Measurements from ENCODE around the gene SWI5.
"Not testable (repeated sequence)": the region's sequence is repeated elsewhere in the genome, so short reads cannot be mapped to it uniquely, and the experiment has no call there.

SWI5 gene

DNA sequence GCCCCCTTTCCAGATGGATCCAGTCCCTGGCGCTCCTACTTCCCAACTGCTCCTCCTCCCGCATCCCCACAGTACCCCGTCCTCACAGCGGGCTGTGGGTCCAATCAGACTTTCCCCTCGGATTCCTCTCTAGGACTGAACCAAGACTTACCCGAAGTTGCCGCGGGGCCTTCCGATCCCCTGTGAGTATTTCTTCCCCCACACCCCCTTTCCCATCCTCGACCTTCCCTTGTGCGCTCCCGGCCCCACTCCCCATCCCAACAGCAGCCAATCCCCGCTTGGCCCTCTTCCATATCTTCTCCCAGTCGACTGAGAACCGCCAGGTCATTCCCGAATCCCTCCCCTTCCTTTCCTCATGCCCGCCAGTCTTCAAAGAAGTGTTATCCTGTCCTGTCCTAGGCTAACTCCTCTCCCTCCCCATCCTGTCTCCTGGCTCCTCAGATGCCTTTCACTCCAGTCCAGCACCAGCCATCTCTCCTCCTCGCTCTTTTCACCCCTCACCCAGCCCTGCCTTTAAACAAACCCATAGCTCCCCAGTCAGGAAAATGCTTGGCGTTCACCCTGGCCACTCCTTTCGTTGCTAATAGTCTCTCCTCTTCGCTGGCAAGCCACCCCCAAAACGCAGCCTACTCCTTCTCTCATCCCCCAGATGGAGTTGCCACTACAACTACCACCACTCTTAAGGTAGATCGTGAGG, 646 bp downstream of the SWI5 start:
- in situ Hi-C loops (cut with HindIII; ENCODE audit: low sequenced_read_pairs), result no loop called here

DNA sequence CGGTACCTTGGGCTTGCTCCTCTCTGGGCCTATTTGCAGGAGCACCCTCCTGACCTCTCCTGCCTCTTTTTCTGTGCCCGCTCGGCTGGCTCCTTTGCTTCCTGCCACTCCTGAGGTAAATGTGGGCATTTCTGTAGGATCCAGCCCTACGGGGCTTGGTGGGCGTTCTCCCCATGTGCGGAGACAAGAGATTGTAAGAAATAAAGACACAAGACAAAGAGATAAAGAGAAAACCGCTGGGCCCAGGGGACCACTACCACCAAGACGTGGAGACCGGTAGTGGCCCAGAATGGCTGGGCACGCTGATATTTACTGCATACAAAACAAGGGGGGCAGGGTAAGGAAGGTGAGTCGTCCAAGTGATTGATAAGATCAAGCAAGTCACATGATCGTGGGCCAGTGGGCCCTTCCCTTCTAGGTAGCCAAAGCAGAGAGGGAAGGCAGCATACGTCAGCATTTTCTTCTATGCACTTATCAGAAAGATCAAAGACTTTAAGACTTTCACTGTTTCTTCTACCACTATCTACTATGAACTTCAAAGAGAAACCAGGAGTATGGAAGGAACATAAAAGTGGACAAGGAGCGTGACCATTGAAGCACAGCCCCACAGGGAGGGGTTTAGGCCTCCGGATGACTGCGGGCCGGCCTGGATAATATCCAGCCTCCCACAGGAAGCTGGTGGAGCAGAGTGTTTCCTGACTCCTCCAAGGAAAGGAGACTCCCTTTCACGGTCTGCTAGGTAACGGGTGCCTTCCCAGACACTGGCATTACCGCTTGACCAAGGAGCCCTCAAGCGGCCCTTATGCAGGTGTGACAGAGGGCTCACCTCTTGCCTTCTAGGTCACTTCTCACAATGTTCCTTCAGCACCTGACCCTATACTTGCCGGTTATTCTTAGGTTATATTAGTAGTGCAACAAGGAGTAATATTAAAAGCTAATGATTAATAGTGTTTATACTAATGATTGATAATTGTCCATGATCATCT, 3.3 kb downstream of the SWI5 start:
- in situ Hi-C loops (cut with HindIII; ENCODE audit: low sequenced_read_pairs), result not testable (repeated sequence)

DNA sequence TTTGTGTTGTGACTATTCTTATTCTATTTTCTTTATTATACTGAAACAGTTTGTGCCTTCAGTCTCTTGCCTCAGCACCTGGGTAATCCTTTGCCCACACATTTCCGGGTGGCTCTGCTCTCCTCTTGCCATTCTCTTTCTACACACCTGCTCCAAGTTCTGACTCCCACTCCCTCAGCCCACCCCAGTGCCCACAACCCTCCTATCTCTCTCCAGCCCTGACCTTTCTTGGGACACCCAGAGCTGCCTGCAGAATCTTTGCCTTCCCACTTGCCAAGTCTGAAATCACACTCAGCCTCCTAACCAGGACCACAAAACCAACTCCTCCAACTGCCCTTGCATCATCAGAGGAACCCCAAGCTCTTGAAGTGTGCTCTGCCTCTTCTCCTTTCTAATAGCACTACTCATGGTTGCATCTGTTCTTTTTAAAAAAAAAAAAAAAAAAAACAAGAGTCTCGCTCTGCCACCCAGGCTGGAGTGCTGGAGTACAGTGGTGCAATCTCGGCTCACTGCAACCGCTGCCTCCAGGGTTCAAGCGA, 4.1 kb downstream of the SWI5 start:
- in situ Hi-C loops (cut with HindIII; ENCODE audit: low sequenced_read_pairs), result no loop called here

DNA sequence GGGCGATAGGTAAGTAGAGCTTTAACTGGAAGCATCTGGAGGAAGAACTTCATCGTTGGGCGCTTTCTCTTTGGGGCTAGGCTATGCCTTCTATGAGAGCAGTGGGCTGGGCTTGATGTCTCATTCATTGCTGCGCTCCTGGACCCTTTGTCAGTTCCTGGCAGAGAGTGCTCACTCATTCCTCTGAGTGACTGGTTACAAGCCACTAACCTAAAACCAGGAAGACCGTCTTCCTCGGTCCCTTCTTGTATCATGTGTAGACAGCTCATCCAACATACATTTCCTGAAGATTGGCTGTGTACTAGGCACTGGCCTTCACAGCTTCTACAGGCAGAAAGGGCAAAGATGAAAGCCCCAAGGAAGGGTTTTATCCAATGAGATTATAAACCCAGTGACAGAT, 6.4 kb downstream of the SWI5 start:
- in situ Hi-C loops (cut with HindIII; ENCODE audit: low sequenced_read_pairs), result no loop called here

DNA sequence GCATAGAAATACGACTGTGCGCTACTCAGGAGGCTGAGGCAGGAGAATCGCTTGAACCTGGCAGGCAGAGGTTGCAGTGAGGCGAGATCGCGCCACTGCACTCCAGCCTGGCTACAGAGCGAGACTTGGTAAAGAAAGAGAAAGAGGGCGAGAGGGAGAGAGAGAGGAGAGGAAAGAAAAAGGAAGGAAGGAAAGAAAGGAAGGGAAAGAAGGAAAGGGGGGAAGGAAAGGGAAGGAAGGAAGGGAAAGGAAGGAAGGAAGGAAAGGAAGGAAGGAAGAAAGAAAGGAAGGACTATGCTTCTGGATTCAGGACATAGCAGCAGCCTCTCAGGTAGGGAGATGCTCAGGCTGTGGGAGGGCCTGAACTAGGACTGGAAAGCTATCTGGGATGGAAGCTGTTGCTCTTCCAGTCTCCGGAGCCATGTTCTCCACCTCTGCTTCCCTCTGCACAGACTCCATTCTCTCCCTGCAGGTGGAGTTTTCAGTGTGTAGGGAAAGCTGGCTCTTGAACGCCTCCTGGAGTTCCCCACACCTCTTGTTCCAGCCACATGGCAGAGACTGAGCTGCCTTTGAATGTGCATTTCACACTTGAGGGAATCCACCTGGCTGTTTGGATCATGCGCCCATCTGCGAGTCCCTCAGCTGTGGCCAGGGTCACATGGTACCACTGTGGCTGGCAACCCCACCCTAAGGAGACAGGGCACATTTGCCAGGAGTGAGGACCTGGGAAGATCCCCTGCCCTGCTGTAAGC, 9.1 kb downstream of the SWI5 start:
- in situ Hi-C loops (cut with HindIII; ENCODE audit: low sequenced_read_pairs), result no loop called here

DNA sequence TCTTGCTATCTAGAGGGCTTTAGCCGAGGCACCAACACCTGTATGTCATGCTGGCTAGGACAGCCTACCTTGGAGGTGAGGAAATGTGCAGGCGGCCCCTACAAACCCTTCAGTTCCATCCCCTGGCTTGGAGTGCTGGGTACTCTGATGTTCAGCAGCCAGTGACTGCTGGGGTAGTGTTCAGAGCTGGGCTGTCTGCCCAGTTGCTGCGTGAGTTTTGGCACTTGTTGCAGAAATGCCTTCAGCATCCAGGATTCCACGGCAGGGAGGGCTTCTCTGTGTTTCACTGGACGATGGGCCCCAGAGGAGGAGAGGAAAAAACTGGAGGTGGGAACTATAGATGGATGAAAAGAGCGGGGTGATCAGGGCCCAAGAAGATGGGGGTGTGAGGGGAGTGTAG, 10.4 kb downstream of the SWI5 start:
- in situ Hi-C loops (cut with HindIII; ENCODE audit: low sequenced_read_pairs), result no loop called here

DNA sequence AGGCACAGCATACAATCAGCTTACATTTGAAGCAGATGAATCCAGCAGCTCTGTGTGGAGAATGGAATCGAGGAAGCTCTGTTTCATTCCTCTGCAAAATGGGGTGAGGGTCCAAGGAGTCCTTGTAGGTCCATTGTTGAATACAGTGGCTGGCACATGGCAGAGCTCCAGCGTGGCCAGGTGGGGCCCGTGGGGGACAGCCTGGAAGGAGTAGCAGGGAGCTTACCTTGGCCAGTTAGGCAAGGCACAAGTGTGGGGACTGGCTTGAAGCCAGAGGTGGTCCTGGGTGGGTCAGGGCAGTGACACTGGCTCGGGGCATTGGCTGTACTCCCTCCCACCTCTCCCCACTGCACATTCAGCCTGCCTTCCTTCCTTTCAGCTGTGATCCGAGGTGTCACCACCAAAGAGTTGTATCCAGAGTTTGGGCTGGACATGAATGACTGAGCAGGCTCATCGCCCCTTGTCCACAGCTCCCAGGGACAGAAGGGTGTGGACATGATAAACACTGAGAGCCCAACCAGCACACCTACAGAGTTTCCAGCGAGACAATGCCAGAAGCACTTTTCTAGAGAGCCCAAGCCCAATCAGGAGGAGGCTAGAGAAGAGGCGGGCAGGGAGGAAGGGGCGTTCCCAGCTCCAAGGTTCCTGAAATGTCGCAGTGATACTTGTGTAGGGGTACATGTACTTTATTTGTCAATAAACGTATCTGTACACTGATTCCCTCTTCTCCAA, 12.4 kb downstream of the SWI5 start:
- in situ Hi-C loops (cut with HindIII; ENCODE audit: low sequenced_read_pairs), result no loop called here

DNA sequence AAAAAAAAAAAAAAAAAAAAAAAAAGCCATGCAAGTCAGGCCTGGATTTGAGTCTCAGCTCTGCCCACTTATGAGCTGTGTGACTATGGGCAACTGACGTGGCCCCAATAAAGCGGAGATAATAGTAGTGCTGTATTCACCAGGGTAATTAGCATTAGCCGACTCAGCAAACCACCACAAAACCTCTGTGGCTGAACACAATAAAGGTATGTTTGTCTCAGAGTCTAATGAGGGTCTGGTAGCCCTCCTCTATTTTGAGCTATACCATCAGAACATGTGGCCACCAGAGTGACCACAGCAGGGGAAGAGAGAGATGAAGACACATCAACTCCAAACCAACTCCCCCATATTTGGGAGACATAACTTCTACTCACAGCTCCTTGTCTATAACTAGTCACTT, 15.9 kb downstream of the SWI5 start:
- in situ Hi-C loops (cut with HindIII; ENCODE audit: low sequenced_read_pairs), result no loop called here

DNA sequence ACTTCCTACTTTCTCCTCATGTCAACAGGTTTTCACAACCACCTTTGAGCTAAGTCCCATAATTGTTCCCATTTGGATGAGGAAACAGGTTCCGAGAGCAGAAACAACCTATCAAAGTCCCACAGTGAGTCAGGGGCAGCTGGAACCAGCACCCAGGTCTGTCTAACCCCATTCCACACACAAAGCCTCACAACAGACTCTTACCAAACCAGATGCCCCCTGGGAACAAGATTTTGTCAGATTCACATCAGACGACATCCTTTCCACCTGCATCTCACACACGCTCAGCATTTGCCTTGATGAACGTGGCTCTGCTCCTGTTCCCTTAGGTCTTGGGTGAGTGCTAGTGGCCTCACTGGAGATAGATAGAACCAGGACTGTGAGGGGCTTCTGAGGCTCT, 17.0 kb downstream of the SWI5 start:
- in situ Hi-C loops (cut with HindIII; ENCODE audit: low sequenced_read_pairs), result no loop called here

DNA sequence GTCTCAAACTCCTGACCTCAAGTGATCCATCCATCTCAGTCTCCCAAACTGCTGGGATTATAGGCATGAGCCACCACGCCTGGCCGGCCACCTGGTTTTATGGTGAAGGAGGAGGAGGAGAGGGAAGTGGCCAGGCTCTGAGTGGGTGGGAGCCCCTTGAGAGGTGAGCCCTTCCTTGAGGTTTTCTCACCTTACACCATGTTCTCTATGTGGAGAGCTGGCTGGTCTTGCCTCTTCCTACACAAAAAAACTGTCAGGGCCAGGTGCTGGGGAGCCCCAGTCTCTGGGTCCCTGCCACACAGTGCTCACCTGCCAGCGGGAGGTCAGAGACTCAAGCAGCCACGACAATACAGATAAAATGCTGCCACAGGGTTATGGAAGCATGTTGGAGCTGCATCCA, 18.1 kb downstream of the SWI5 start:
- in situ Hi-C loops (cut with HindIII; ENCODE audit: low sequenced_read_pairs), result no loop called here

DNA sequence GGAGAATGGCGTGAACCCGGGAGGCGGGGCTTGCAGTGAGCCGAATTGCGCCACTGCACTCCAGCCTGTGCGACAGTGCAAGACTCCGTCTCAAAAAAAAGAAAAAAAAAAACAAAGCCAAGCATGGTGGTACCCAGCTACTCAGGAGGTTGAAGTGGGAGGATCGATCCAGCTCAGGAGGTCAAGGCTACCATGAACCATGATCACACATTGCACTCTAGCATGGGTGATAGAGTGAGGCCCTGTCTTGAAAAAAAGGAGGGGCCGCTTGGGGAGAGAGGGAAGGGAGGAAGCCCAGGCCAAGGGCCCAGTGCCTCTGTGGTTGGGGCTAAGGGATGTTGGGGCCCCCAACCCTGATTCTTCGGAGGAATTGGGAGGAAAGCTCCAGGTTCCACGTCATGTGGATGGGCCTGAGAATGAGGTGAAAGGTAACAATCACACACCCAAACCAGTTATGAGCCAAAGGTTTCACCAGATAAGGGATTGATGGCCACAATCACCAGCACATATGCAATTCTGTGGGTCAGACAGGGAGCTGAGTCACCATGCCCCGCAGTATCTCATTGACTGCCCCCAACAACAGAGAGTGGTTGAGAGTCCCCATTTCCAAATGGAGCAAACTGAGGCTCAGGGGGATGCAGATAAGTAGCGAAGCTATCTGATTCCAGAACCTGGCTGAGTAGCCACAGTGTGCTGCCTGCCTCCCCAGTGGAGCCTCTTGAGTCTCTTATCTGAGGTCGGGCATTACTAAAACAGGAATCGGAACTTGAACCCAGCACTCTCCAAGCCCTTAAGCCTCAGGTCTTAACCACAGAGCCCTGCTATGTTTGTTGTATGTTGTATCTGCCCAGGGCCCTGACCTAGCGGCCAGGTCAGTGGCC, 20.5 kb downstream of the SWI5 start:
- in situ Hi-C loops (cut with HindIII; ENCODE audit: low sequenced_read_pairs), result no loop called here

DNA sequence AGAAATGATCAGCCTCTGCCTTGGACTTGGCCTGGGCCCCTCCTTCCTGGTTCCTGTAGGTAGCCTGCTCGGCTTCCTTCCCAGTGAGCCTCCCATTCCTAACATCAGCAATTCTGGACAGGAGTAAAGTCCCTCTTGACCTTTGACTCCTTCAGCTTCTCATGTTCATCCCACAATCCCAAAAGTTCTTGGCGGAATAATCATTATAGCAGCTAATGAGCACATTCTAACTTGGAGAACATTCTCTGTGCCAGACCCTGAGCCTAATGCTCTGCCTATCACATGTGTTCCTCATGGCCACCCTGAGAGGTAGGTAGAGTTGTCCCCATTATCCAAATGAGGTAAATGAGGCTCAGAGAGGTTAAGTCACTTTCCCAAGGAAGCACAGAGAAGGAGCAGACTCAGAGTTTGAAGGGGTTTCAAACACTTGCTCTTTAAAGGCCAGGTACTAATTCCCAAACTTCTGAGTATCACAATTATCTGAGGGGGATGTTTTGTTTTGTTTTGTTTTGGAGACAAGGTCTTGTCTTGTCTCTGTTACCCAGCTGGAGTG, 21.2 kb downstream of the SWI5 start:
- in situ Hi-C loops (cut with HindIII; ENCODE audit: low sequenced_read_pairs), result no loop called here

DNA sequence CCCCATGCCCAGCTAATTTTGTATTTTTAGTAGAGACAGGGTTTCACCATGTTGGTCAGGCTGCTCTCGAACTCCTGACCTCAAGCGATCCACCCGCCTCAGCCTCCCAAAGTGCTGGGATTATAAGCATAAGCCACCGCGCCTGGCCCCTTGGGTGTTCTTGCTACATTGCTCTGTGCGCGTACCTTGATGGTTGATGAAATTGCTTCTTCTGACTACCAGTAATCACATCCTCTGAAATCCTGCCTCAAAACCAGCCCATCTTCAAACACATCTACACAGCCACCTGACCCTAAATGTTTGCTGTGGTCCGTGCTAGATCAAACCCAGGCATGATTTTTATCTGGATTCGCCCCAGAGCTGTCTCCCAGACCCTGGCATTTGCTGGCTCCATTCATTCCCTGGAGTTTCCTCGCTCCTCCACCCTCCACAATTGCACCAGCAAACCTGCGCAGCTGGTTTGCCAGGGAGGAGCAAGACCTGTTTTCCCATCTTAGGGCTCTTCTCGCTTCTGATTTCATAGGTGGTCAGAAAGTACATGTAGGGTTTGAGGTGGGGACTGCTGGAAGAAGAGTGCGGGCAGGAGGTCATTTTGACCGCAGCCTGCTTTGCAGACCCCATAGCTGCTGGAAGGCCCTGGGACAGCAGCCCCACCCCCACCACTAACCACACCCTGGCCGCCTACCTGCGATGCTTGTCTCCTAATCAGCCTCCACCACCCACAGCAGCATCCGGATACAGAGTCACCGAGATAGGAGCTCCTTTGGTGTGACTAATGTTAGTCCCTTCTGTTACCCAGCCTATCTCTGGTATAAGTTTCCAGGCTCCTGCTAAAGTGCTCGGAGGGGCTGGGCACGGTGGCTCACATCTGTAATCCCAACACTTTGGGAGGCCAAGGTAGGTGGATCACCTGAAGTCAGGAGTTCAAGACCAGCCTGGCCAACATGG, 22.7 kb downstream of the SWI5 start:
- in situ Hi-C loops (cut with HindIII; ENCODE audit: low sequenced_read_pairs), result no loop called here

DNA sequence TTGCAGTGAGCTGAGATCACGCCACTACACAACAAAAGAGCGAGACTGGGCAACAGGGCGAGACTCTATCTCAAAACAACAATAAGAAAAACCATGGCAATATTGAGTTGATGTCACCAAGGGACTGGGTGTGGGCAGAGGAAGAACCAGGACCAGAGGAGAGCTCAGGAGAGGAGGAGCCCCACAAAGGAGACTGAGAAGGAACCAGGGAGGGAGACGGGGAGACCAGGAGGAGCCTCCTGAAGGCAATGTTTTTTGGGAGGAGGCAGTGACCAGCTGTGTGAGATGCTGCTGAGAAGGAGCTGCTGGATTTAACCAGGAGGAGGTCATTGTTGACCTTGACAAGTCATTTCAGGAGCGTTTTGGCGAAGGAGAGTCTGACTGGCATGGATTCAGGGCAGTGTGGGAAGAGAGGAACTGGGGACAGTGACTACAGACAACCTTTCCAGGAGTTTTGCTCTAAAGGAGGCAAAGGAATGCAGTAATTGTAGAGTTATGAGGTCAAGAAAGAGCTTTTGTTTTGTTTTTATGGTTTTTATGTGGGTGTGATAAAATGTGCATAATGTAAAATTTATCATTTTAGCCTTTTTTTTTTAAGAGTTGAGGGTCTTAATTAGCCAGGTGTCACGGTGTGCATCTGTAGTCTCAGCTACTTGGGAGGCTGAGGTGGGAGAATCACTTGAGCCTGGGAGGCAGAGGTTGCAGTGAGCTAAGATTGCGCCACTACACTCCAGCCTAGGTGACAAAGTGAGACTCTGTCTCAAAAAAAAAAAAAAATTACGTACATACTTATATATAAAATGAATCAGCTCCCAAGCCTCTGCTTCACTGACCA, 28.3 kb downstream of the SWI5 start:
- in situ Hi-C loops (cut with HindIII; ENCODE audit: low sequenced_read_pairs), result no loop called here

DNA sequence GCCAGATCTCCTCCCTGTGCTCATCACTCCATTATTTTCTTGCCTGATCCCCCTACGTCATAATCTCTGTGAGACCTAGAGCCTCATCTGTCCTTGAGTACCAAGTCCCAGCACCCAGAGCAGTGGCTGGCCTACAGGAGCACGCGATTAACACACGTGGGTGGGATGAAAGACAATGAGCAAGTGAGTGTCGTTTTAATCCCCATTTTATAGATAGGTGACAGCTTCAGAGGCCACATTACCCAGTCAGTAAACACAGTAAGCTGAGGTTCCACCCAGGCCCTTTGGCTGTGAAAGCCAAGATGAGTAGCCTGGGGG, 28.9 kb downstream of the SWI5 start:
- in situ Hi-C loops (cut with HindIII; ENCODE audit: low sequenced_read_pairs), result no loop called here

DNA sequence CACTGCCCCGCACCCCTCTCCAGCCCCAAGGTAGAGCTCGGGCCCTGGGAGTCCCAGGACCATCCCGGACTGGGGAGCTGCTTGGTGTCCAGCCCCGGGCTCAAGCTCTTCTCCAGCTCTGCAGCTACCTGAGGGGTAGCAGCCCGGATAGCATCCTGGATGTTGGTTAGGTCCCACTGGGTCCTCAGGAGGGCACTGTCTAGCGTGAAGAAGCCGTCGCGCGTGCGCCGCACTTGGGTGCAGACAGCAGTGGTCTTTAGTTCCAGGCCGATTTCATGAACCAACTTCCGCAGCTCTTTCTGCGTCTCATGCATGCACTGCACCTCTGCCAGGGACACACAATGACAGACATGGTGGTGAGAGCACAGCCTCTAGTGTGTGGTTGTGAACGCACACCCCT, 33.5 kb downstream of the SWI5 start:
- in situ Hi-C loops (cut with HindIII; ENCODE audit: low sequenced_read_pairs), result no loop called here

DNA sequence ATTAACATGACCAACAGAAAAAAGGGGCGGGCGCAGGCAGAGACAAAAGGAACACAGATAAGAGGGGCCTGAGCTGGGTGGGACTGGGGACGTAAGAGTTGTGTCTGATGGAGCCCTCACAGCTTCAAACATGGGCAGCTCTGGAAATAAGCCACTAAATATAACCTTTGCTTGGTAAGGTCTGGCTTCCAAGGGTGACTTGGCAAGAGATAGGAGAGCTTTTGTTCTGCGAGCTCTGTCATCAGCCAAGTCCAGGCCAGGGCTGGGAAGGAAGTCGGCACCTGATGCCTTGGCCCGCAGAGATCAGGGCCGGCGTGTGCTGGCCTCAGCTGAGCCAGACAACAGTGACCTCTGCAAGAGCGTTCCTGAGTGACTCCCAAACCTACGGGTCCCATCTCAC, 34.4 kb downstream of the SWI5 start:
- in situ Hi-C loops (cut with HindIII; ENCODE audit: low sequenced_read_pairs), result no loop called here
